ENCODE data around the gene PPP4R3B.

Gene PPP4R3B

DNA sequence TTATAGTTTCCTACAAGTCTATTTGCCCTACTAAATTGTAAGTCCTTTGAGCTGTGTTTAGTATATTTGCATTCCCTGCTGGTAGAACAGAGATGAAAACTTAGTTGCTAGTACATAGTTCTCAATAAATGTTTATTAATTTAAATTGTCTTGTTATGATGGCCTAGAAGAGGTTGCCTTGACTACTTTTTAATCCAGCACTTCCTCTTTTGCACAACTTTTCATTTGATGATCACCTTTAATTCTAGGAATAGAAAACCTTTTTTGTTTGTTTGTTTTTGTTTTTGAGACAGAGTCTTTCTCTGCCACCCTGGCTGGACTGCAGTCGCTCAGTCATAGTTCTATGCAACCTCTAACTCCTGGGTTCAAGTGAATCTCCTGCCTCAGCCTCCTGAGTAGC is 91.2 kb downstream of the PPP4R3B start:
- DNase-seq (ENCODE audit: low read depth, low spot score), result no peak
- no peak overlapping the region for H3K4me3 ChIP-seq (ENCODE audit: low read length)

DNA sequence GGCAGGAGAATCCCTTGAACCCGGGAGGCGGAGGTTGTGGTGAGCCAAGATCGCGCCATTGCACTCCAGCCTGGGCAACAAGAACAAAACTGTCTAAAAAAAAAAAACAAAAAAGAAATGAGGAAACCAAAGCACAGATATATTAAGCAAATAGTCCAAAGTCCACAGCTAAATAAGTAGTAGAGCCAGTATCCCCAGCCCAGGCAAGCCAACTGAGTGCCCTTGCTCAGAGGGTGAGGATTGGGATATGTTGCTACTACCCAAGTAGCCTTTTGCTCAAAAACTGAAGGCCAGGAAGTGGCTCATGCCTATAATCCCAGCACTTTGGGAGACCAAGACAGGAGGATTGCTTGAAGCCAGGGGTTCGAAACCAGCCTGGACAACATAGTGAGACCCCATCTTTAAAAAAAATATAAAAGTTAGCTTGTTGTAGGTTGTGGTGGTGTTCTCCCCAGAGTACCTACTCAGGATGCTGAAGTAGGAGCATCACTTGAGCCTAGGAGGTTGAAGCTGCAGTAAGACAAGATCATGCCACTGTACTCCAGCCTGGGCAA is 92.5 kb downstream of the PPP4R3B start:
- H3K4me3 ChIP-seq (ENCODE audit: low read length), result no peak overlapping the region

DNA sequence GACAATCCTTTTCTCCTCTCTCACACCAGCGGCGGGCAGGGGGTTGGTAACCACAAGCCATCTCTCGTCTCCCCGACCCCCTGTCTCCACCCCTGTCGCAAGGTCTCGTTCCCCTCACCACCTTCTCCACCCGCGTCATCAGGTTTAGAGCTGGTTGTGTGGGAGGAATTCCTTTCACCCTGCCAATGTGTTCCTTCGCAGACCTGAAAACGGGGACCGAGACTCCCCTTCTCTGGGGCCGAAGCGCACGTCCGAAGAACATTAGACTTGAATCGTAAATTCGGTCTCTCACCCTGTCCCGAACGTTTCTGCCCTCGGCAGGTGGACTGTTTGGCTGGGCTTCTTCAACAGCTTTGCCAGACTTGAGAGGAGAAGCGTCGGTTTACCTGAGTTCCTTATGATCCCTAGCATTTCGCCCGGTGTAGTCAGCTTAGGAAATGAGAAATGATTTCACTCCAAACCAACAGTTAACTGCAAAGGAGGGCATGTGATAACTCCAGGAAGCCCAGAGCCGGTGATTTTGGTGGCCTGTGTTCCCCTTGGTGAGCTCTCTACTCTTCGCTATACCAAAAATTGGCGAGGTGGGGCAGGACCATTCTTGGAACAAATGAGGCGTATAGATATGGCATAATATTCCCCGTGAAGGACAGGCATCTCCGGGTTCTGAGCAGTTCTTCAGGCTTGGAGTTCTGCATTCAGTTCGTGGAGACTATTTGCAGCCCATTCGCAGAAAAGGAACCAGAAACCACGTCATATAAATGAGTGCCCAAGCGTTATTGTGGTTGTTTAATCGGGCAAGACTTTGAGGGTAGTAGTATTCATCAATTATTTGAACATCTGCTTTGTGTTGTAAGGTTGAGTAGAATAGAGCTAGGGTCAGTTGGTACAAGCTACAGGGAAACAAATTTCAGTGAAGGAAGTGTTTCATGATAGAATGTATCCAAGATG is 97.2 kb downstream of the PPP4R3B start:
- H3K4me3 ChIP-seq (ENCODE audit: low read length), result peak overlapping the region; percentile 90
- no peak for DNase-seq (ENCODE audit: low read depth, low spot score)

More for the DNA sequence above, 92.5 kb downstream of the PPP4R3B start:
- DNase-seq (ENCODE audit: low read depth, low spot score), result no peak

DNA sequence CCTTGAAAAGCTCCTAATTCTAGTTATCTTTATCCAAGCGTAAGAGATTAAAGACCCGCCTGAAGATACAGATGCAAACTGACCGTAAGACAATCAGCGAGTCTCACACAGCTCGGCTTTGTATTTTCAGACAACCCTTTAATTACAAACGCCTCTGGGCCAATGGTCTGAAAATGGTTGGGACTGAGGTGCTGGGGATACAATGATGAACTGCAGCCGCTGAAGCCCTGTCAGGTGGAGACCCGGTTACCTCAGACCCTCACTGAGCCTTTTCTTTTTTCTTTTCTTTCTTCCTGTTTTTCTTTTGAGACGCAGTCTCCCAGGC is 98.6 kb downstream of the PPP4R3B start:
- H3K4me3 ChIP-seq (ENCODE audit: low read length), result peak overlapping the region; percentile 90
- DNase-seq (ENCODE audit: low read depth, low spot score), result no peak

DNA sequence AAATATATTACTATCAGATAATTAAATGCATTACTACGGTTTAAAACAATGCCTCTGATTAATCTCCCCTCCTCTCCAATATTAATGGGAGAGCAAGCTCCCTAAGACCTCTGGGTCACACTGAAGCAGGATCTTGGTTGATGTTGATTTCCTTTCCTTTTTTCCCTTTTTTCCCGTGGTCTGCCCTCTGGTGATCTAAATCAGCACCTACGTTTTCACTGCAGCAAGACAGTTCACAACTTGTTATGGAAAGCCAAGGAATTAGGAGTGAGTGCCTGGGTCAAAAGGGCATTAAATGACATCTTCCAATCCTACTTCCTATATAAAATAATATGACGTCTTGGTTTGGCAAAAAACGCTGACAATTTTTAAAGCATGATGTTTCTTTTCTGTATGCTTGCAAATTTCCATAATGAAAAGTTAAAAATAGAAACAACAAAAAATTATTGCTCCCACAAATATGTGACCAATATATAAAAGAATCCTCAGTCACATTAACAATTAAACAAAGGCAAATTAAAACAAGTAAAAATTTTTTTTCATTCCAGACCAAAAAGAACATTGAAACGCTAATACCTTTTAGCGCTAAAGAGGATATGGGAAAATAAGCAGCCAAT is 105.8 kb downstream of the PPP4R3B start:
- H3K4me3 ChIP-seq (ENCODE audit: low read length), result no peak overlapping the region
- DNase-seq (ENCODE audit: low read depth, low spot score), result no peak

DNA sequence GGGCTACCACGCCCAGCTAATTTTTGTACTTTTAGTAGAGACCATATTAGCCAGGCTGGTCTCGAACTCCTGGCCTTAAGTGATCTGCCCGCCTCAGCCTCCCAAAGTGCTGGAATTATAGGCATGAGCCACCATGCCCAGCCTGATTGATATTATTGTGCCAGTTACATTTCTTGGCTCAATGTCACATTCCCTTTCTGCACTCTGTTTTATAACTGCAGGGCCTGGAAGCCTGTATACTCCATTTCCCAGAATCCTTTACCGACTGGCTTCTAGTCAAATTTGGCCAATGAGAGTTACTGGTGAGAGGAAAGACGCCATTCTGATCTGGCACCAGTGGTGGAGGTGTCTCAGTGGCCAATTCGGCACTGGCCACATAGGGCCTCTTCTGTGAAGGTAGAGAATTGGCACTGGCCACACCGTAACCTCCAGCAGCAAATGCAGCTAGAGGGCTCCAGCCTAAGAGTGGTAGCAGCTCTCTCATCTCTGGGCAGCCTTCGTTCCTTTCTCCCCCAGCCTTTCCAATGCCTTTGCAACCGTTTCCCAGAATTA is 114.8 kb downstream of the PPP4R3B start:
- DNase-seq (ENCODE audit: low read depth, low spot score), result no peak
- H3K4me3 ChIP-seq (ENCODE audit: low read length), result no peak overlapping the region

DNA sequence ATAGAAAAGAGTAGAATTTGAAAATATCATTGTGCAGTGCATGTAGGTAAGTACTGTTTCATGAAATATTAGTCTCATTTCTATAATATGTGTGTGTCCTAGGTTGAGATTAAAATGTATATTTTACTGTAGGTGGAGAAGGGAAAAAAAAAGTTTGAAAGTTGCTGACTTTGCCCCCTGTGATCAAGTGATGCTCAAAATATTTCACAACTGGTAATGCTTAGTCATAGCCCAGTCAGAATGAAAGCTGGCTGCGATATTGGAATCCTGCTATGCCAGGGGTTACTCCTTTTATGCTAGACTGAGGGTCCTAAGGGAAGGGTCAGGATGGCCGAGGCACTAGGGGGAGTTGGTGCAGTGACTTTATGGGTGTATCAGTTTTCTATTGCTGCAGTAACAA is 117.4 kb downstream of the PPP4R3B start:
- no peak for DNase-seq (ENCODE audit: low read depth, low spot score)
- no peak overlapping the region for H3K4me3 ChIP-seq (ENCODE audit: low read length)

DNA sequence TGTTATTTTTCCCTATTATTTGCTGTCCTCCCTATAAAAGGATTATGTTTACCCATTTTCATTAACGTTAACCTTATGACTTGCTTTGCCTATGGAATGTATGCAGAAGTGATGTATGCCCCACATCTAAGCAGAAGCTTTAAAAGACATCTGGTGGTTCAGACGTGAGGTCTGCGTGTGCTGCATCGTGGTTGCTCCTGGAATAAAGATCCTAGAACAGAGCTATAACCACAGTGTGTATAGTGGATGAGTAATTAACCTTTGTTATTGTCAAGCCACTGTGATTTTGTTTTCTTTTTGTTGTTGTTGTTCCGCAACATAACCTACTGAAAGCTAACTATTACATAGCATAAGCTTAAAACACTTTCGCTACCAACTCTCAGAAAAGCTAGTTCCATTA is 118.8 kb downstream of the PPP4R3B start:
- peak; percentile 18 for DNase-seq (ENCODE audit: low read depth, low spot score)
- no peak overlapping the region for H3K4me3 ChIP-seq (ENCODE audit: low read length)

All from Jurkat, Clone E6-1 (cell line).